ENCODE results near the gene CIITA. TPM values are rescaled to one million over a fixed set of nuclear protein-coding genes. Genes with fewer than 3 reads are reported as not detected.

The CIITA gene
- total RNA-seq, 1 experiment from 2014 or later = not detected

DNA sequence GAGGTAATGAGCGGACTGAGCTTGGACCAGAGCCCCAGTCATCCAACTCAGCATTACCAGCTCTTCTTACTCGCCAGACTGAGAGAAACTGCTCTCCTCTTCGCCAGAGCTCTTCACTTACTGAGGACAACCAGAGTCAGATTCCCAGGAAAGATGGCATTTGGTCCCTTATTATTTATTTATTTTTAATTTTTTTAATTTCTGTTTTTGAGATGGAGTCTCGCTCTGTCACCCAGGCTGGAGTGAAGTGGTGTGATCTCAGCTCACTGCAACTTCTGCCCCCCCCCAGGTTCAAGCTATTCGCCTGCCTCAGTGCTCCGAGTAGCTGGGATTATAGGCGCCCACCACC lies 42.0 kb downstream of the CIITA start:
- Histone ChIP-seq H3K27ac (ENCODE audit: insufficient read length, low read depth, low read length) (no peak overlapping the region), H2BK12ac (ENCODE audit: insufficient read length, low read depth, low read length) (no peak overlapping the region), H3K9me3 (ENCODE audit: control insufficient read depth, low read depth, low read length) (no peaks in the 10 kb centered on the region), H3K4ac (ENCODE audit: low read depth, low read length) (no peak overlapping the region), H3K79me2 (ENCODE audit: insufficient read depth, low read length) (no peaks in the 10 kb centered on the region), H3K79me1 (ENCODE audit: insufficient read depth, low read depth, low read length, poor library complexity, severe bottlenecking) (no peaks in the 10 kb centered on the region), H3K27me3 (ENCODE audit: insufficient read depth, low read length) (no peaks in the 10 kb centered on the region), H3K4me1 (ENCODE audit: insufficient read depth, low read length) (no peaks in the 10 kb centered on the region; the same call in 1 of the 2 replicates), H3T11ph (ENCODE audit: low read length) (no peak overlapping the region), H2BK15ac (ENCODE audit: low read depth, low read length) (no peak overlapping the region), H4K5ac (ENCODE audit: insufficient read length, low read depth, low read length) (no peak overlapping the region), H2AFZ (ENCODE audit: low read length) (no peak overlapping the region), H3K4me2 (ENCODE audit: insufficient read depth, insufficient read length, low read length) (no peak overlapping the region), H4K20me1 (ENCODE audit: control insufficient read depth, insufficient read depth, insufficient read length) (no peaks in the 10 kb centered on the region), H3K14ac (ENCODE audit: insufficient read depth, low read length) (no peak overlapping the region), H2AK5ac (ENCODE audit: insufficient read length, low read length) (no peak overlapping the region), H4K8ac (replicated peaks; ENCODE audit: insufficient read length, low read depth, low read length) (no peak overlapping the region), H2BK5ac (ENCODE audit: insufficient read length, low read length) (no peak overlapping the region), H2BK20ac (ENCODE audit: low read depth, low read length, poor library complexity, severe bottlenecking) (no peak overlapping the region), H4K91ac (ENCODE audit: insufficient read length, low read depth, low read length) (no peak overlapping the region), H3K9ac (ENCODE audit: extremely low read depth, insufficient read length, low read length) (no peak overlapping the region), H3K23ac (ENCODE audit: insufficient read length, low read depth, low read length) (no peak overlapping the region), H3K56ac (ENCODE audit: insufficient read length, low read depth, low read length) (no peak overlapping the region), H3K23me2 (ENCODE audit: insufficient read length, low read depth, low read length, poor library complexity, severe bottlenecking) (no peaks in the 10 kb centered on the region), H2BK120ac (ENCODE audit: low read depth, low read length, poor library complexity, severe bottlenecking) (no peak overlapping the region), H3K18ac (ENCODE audit: insufficient read length, low read depth, low read length) (no peak overlapping the region)
- Mint-ChIP-seq H3K36me3 (ENCODE audit: insufficient read depth in 1 of 3, low read depth in 3 of 3) (no peaks in the 10 kb centered on the region), H3K4me1 (peaks cover 5 to 13% of the 10 kb centered on the region in 2 experiments), H3K27me3 (ENCODE audit: low read depth) (no peaks in the 10 kb centered on the region; the same call in 1 of the 2 replicates), H3K4me3 (no peak overlapping the region), H3K9me3 (no peaks in the 10 kb centered on the region; a peak in 1 of 5 replicates), H3K27ac (no peak overlapping the region)
- WGBS (ENCODE audit: extremely low coverage, insufficient read length, low lambda C conversion rate) = no CpG with 5 or more reads among the region's 7 CpGs
- TF ChIP-seq, protein P1, sequence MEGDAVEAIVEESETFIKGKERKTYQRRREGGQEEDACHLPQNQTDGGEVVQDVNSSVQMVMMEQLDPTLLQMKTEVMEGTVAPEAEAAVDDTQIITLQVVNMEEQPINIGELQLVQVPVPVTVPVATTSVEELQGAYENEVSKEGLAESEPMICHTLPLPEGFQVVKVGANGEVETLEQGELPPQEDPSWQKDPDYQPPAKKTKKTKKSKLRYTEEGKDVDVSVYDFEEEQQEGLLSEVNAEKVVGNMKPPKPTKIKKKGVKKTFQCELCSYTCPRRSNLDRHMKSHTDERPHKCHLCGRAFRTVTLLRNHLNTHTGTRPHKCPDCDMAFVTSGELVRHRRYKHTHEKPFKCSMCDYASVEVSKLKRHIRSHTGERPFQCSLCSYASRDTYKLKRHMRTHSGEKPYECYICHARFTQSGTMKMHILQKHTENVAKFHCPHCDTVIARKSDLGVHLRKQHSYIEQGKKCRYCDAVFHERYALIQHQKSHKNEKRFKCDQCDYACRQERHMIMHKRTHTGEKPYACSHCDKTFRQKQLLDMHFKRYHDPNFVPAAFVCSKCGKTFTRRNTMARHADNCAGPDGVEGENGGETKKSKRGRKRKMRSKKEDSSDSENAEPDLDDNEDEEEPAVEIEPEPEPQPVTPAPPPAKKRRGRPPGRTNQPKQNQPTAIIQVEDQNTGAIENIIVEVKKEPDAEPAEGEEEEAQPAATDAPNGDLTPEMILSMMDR (conservative IDR thresholded peaks at IDR 0.05) = no peak
- no peak for DNase-seq
